Activated naive CD8-positive, alpha-beta T cell treated with anti-CD3 and anti-CD28 coated beads, Interleukin-2, amount 50 U/mL, for 24 hours (primary cell): ENCODE data around the gene KCNN2.

Experiments used
- ATAC-seq: fragments of 150-1000 bp; cut with Tn5 transposase; one replicate; pipeline ENCODE4 v1.10.0; 2021
- DNase-seq: peaks from one replicate; pipeline ENCODE4 v3.0.0; 2021
- H3K27ac Mint-ChIP-seq: one replicate; pipeline ENCODE4 v1.8.0; 2021; ENCODE audit warnings: mild to moderate bottlenecking, mixed read lengths
- H3K27me3 Mint-ChIP-seq: one replicate; pipeline ENCODE4 v1.8.0; 2021; ENCODE audit warnings: mixed read lengths
- H3K36me3 Mint-ChIP-seq: one replicate; pipeline ENCODE4 v1.8.0; 2021; ENCODE audit warnings: low read depth, mixed read lengths
- H3K4me1 Mint-ChIP-seq: one replicate; pipeline ENCODE4 v1.8.0; 2021; ENCODE audit warnings: mixed read lengths
- H3K4me3 Mint-ChIP-seq: one replicate; pipeline ENCODE4 v1.8.0; 2021; ENCODE audit warnings: mild to moderate bottlenecking, moderate library complexity, mixed read lengths
- H3K9me3 Mint-ChIP-seq: one replicate; pipeline ENCODE4 v1.8.0; 2021; ENCODE audit warnings: mixed read lengths

Gene KCNN2

GRCh38 chr5:114387433-114387832 lies 25.6 kb downstream of the KCNN2 start:
- ATAC-seq = no peak
- no peak overlapping the region for H3K4me3 Mint-ChIP-seq
- peaks cover 4% of the 10 kb centered on the region for H3K27me3 Mint-ChIP-seq

GRCh38 chr5:114390431-114390830 lies 28.6 kb downstream of the KCNN2 start:
- no peaks in the 10 kb centered on the region for H3K27me3 Mint-ChIP-seq
- DNase-seq = no peak
- H3K9me3 Mint-ChIP-seq = peaks cover 4% of the 10 kb centered on the region
- no peaks in the 10 kb centered on the region for H3K4me1 Mint-ChIP-seq
- H3K4me3 Mint-ChIP-seq = no peak overlapping the region
- no peak for ATAC-seq
- no peaks in the 10 kb centered on the region for H3K36me3 Mint-ChIP-seq
- no peak overlapping the region for H3K27ac Mint-ChIP-seq

More at GRCh38 chr5:114387433-114387832, 25.6 kb downstream of the KCNN2 start:
- H3K27ac Mint-ChIP-seq = no peak overlapping the region
- H3K4me1 Mint-ChIP-seq = no peaks in the 10 kb centered on the region
- no peaks in the 10 kb centered on the region for H3K36me3 Mint-ChIP-seq
- no peaks in the 10 kb centered on the region for H3K9me3 Mint-ChIP-seq
- DNase-seq = no peak

- no peak for ATAC-seq
- Mint-ChIP-seq H3K27me3 (no peaks in the 10 kb centered on the region), H3K36me3 (no peaks in the 10 kb centered on the region), H3K9me3 (peaks cover 4% of the 10 kb centered on the region), H3K27ac (no peak overlapping the region), H3K4me1 (no peaks in the 10 kb centered on the region), H3K4me3 (no peak overlapping the region)
- DNase-seq = no peak
Measured at GRCh38 chr5:114391321-114391720, 29.5 kb downstream of the KCNN2 start.

- no peaks in the 10 kb centered on the region for H3K36me3 Mint-ChIP-seq
- DNase-seq (no peak), ATAC-seq (no peak)
- H3K4me3 Mint-ChIP-seq = no peak overlapping the region
- H3K9me3 Mint-ChIP-seq = peaks cover 4% of the 10 kb centered on the region
- no peak overlapping the region for H3K27ac Mint-ChIP-seq
- no peaks in the 10 kb centered on the region for H3K4me1 Mint-ChIP-seq
- H3K27me3 Mint-ChIP-seq = no peaks in the 10 kb centered on the region
Measured at GRCh38 chr5:114393159-114393558, 31.3 kb downstream of the KCNN2 start.

GRCh38 chr5:114402206-114402605 lies 40.3 kb downstream of the KCNN2 start:
- Mint-ChIP-seq H3K27me3 (no peaks in the 10 kb centered on the region), H3K9me3 (no peaks in the 10 kb centered on the region), H3K4me1 (no peaks in the 10 kb centered on the region), H3K4me3 (no peak overlapping the region), H3K36me3 (no peaks in the 10 kb centered on the region), H3K27ac (no peak overlapping the region)
- no peak for DNase-seq
- ATAC-seq = no peak

- DNase-seq (no peak), ATAC-seq (no peak)
- no peaks in the 10 kb centered on the region for H3K4me1 Mint-ChIP-seq
- peaks cover 2% of the 10 kb centered on the region for H3K27me3 Mint-ChIP-seq
- no peak overlapping the region for H3K4me3 Mint-ChIP-seq
- H3K36me3 Mint-ChIP-seq = no peaks in the 10 kb centered on the region
- H3K9me3 Mint-ChIP-seq = no peaks in the 10 kb centered on the region
- H3K27ac Mint-ChIP-seq = no peak overlapping the region
Measured at GRCh38 chr5:114407783-114408182, 45.9 kb downstream of the KCNN2 start.

- H3K36me3 Mint-ChIP-seq = no peaks in the 10 kb centered on the region
- H3K4me3 Mint-ChIP-seq = no peak overlapping the region
- no peak for DNase-seq
- peaks cover 2% of the 10 kb centered on the region for H3K27me3 Mint-ChIP-seq
- no peak overlapping the region for H3K27ac Mint-ChIP-seq
- no peaks in the 10 kb centered on the region for H3K9me3 Mint-ChIP-seq
- no peak for ATAC-seq
- no peaks in the 10 kb centered on the region for H3K4me1 Mint-ChIP-seq
Measured at GRCh38 chr5:114408847-114409246, 47.0 kb downstream of the KCNN2 start.

- no peak for DNase-seq
- no peak overlapping the region for H3K27ac Mint-ChIP-seq
- H3K4me3 Mint-ChIP-seq = no peak overlapping the region
- no peaks in the 10 kb centered on the region for H3K36me3 Mint-ChIP-seq
- peaks cover 2% of the 10 kb centered on the region for H3K27me3 Mint-ChIP-seq
- H3K9me3 Mint-ChIP-seq = no peaks in the 10 kb centered on the region
- ATAC-seq = no peak
- no peaks in the 10 kb centered on the region for H3K4me1 Mint-ChIP-seq
Measured at GRCh38 chr5:114411380-114411931, 49.6 kb downstream of the KCNN2 start.

- no peak for DNase-seq
- Mint-ChIP-seq H3K36me3 (no peaks in the 10 kb centered on the region), H3K27me3 (peaks cover 2% of the 10 kb centered on the region), H3K27ac (no peak overlapping the region), H3K9me3 (no peaks in the 10 kb centered on the region), H3K4me1 (no peaks in the 10 kb centered on the region), H3K4me3 (no peak overlapping the region)
- no peak for ATAC-seq
Measured at GRCh38 chr5:114412510-114413171, 50.8 kb downstream of the KCNN2 start.

GRCh38 chr5:114415760-114416159 lies 53.9 kb downstream of the KCNN2 start:
- ATAC-seq (no peak), DNase-seq (no peak)
- H3K9me3 Mint-ChIP-seq = no peaks in the 10 kb centered on the region
- H3K36me3 Mint-ChIP-seq = no peaks in the 10 kb centered on the region
- H3K4me3 Mint-ChIP-seq = no peak overlapping the region
- no peak overlapping the region for H3K27ac Mint-ChIP-seq
- no peaks in the 10 kb centered on the region for H3K27me3 Mint-ChIP-seq
- H3K4me1 Mint-ChIP-seq = no peaks in the 10 kb centered on the region

- no peaks in the 10 kb centered on the region for H3K36me3 Mint-ChIP-seq
- no peaks in the 10 kb centered on the region for H3K4me1 Mint-ChIP-seq
- no peak for ATAC-seq
- DNase-seq = no peak
- H3K27me3 Mint-ChIP-seq = no peaks in the 10 kb centered on the region
- no peak overlapping the region for H3K4me3 Mint-ChIP-seq
- H3K9me3 Mint-ChIP-seq = no peaks in the 10 kb centered on the region
- H3K27ac Mint-ChIP-seq = no peak overlapping the region
Measured at GRCh38 chr5:114416254-114416653, 54.4 kb downstream of the KCNN2 start.

GRCh38 chr5:114417519-114417918 lies 55.6 kb downstream of the KCNN2 start:
- DNase-seq (no peak), ATAC-seq (no peak)

GRCh38 chr5:114418176-114419066 lies 56.6 kb downstream of the KCNN2 start:
- H3K27ac Mint-ChIP-seq = no peak overlapping the region
- no peaks in the 10 kb centered on the region for H3K36me3 Mint-ChIP-seq
- H3K27me3 Mint-ChIP-seq = peaks cover 2% of the 10 kb centered on the region
- no peak for DNase-seq
- no peak for ATAC-seq
- H3K4me3 Mint-ChIP-seq = no peak overlapping the region
- no peaks in the 10 kb centered on the region for H3K4me1 Mint-ChIP-seq
- H3K9me3 Mint-ChIP-seq = no peaks in the 10 kb centered on the region

More at GRCh38 chr5:114417519-114417918, 55.6 kb downstream of the KCNN2 start:
- no peaks in the 10 kb centered on the region for H3K9me3 Mint-ChIP-seq
- no peak overlapping the region for H3K27ac Mint-ChIP-seq
- H3K36me3 Mint-ChIP-seq = no peaks in the 10 kb centered on the region
- peaks cover 2% of the 10 kb centered on the region for H3K27me3 Mint-ChIP-seq
- no peak overlapping the region for H3K4me3 Mint-ChIP-seq
- no peaks in the 10 kb centered on the region for H3K4me1 Mint-ChIP-seq

- no peak for ATAC-seq
- Mint-ChIP-seq H3K9me3 (no peaks in the 10 kb centered on the region), H3K27me3 (peaks cover 2% of the 10 kb centered on the region), H3K4me3 (no peak overlapping the region), H3K27ac (no peak overlapping the region), H3K36me3 (no peaks in the 10 kb centered on the region), H3K4me1 (no peaks in the 10 kb centered on the region)
- DNase-seq = no peak
Measured at GRCh38 chr5:114419067-114419388, 57.2 kb downstream of the KCNN2 start.

- no peak overlapping the region for H3K27ac Mint-ChIP-seq
- H3K4me3 Mint-ChIP-seq = no peak overlapping the region
- H3K36me3 Mint-ChIP-seq = no peaks in the 10 kb centered on the region
- H3K9me3 Mint-ChIP-seq = no peaks in the 10 kb centered on the region
- no peaks in the 10 kb centered on the region for H3K4me1 Mint-ChIP-seq
- ATAC-seq = no peak
- H3K27me3 Mint-ChIP-seq = peaks cover 2% of the 10 kb centered on the region
- DNase-seq = no peak
Measured at GRCh38 chr5:114419959-114420358, 58.1 kb downstream of the KCNN2 start.
